IMR-90 (cell line): ENCODE measurements around the gene SMIM29. TPM values are rescaled to one million over a fixed set of nuclear protein-coding genes. Genes with fewer than 3 reads are reported as not detected.
A peak's percentile ranks its signal among the peaks of the same experiment; 100 is the strongest.

Experiments used
- ATAC-seq: fragments of 200-7000 bp; cut with Tn5 transposase; 2 replicates; pipeline ENCODE4 v1.9.1; 2020; ENCODE audit warnings: low read depth, mild to moderate bottlenecking, moderate library complexity
- BruUV-seq: library from RNA; stranded (reverse); fragments of 400-500 nt; replicated peaks from 2 replicates; lab custom pipeline; 2021; lab: Mats Ljungman, UMichigan
- CTCF ChIA-PET: fragments of 300-600 bp; formaldehyde crosslinking; extraction: SDS; loops from one replicate; lab custom pipeline; 2021; ENCODE audit warnings: antibody characterized with exemption; lab: Yijun Ruan, JAX
- POLR2A ChIA-PET: fragments of 300-600 bp; sonication (Branson Sonifier 250); formaldehyde crosslinking; loops from one replicate; lab custom pipeline; 2022; ENCODE audit warnings: antibody characterized with exemption; ENCODE audit not compliant: unreplicated experiment; lab: Charles Lee
- DNase-seq: peaks from one replicate; pipeline ENCODE4 v3.0.0; 2013
- H2AFZ ChIP-seq: replicated peaks from 2 replicates; pipeline ENCODE3; 2013; ENCODE audit warnings: low read length, mild to moderate bottlenecking; ENCODE audit not compliant: poor library complexity
- H2AK5ac ChIP-seq: 2 replicates; pipeline ENCODE4 v1.6.1; 2013; ENCODE audit warnings: low read depth, low read length, inconsistent platforms
- H2AK9ac ChIP-seq: replicated peaks from 2 replicates; pipeline ENCODE3; 2013; ENCODE audit warnings: mild to moderate bottlenecking, low read depth, low read length, moderate library complexity; ENCODE audit not compliant: poor library complexity
- H2BK120ac ChIP-seq: 2 replicates; pipeline ENCODE4 v1.6.1; 2013; ENCODE audit warnings: low read depth, low read length, inconsistent platforms
- H2BK15ac ChIP-seq: 3 replicates; pipeline ENCODE4 v1.6.1; 2013; ENCODE audit warnings: low read depth, low read length, inconsistent platforms
- H2BK20ac ChIP-seq: 2 replicates; pipeline ENCODE4 v1.6.1; 2013; ENCODE audit warnings: low read depth, mild to moderate bottlenecking, inconsistent platforms, low read length, moderate library complexity
- H2BK5ac ChIP-seq: 2 replicates; pipeline ENCODE4 v1.6.1; 2013; ENCODE audit warnings: mild to moderate bottlenecking, low read depth, low read length, inconsistent platforms; ENCODE audit not compliant: poor library complexity, severe bottlenecking
- H3K14ac ChIP-seq: replicated peaks from 2 replicates; pipeline ENCODE4 v1.6.1; 2013; ENCODE audit warnings: low read depth, low read length, inconsistent platforms
- H3K18ac ChIP-seq: 2 replicates; pipeline ENCODE4 v1.6.1; 2013; ENCODE audit warnings: low read depth, low read length, control low read depth
- H3K23ac ChIP-seq: 2 replicates; pipeline ENCODE4 v1.6.1; 2013; ENCODE audit warnings: low read depth, low read length, inconsistent platforms
- H3K27ac ChIP-seq: 2 replicates; pipeline ENCODE4 v1.5.1; 2013; ENCODE audit warnings: mild to moderate bottlenecking, control low read depth, low read length; ENCODE audit not compliant: insufficient read depth
- H3K27me3 ChIP-seq: 2 replicates; pipeline ENCODE4 v1.6.1; 2013; ENCODE audit warnings: low read length; ENCODE audit not compliant: control insufficient read depth, insufficient read depth
- H3K36me3 ChIP-seq: 2 replicates; pipeline ENCODE4 v1.6.1; 2013; ENCODE audit warnings: low read length, mixed read lengths; ENCODE audit not compliant: control insufficient read depth, insufficient read depth
- H3K4ac ChIP-seq: 2 replicates; pipeline ENCODE4 v1.6.1; 2013; ENCODE audit warnings: low read depth, low read length, inconsistent platforms
- H3K4me1 ChIP-seq: 2 replicates; pipeline ENCODE4 v1.6.1; 2013; ENCODE audit warnings: low read length, mixed read lengths; ENCODE audit not compliant: control insufficient read depth, insufficient read depth
- H3K4me2 ChIP-seq: 2 replicates; pipeline ENCODE4 v1.6.1; 2013; ENCODE audit warnings: low read depth, mild to moderate bottlenecking, control low read depth, low read length, moderate library complexity
- H3K4me3 ChIP-seq: 2 replicates; pipeline ENCODE4 v1.5.1; 2013; ENCODE audit warnings: low read depth, mild to moderate bottlenecking, control low read depth, low read length, moderate library complexity; ENCODE audit not compliant: insufficient read depth
- H3K56ac ChIP-seq: 2 replicates; pipeline ENCODE4 v1.6.1; 2013; ENCODE audit warnings: low read length, inconsistent platforms; ENCODE audit not compliant: insufficient read depth; ENCODE audit errors: extremely low read depth
- H3K79me1 ChIP-seq, 2 experiments: 2 replicates each; pipeline ENCODE4 v1.6.1; 2013; ENCODE audit warnings: low read length in 2 of 2, inconsistent platforms in 1 of 2, low read depth in 1 of 2
- H3K9ac ChIP-seq: 2 replicates; pipeline ENCODE4 v1.6.1; 2013; ENCODE audit warnings: low read depth, low read length, control low read depth
- H3K9me1 ChIP-seq: 2 replicates; pipeline ENCODE4 v1.6.1; 2013; ENCODE audit warnings: low read length, inconsistent platforms; ENCODE audit not compliant: insufficient read depth
- H3K9me3 ChIP-seq: 2 replicates; pipeline ENCODE4 v1.6.1; 2013; ENCODE audit warnings: low read length; ENCODE audit not compliant: control insufficient read depth, insufficient read depth
- H4K20me1 ChIP-seq: 2 replicates; pipeline ENCODE4 v1.6.1; 2013; ENCODE audit warnings: low read length, inconsistent platforms; ENCODE audit not compliant: insufficient read depth
- H4K5ac ChIP-seq: 2 replicates; pipeline ENCODE4 v1.6.1; 2013; ENCODE audit warnings: mild to moderate bottlenecking, low read depth, low read length, control low read depth
- H4K8ac ChIP-seq, 2 experiments: 2 replicates each; pipeline ENCODE4 v1.6.1; 2013; ENCODE audit warnings: low read depth in 2 of 2, low read length in 2 of 2, control low read depth in 1 of 2, inconsistent platforms in 1 of 2
- H4K91ac ChIP-seq: 2 replicates; pipeline ENCODE4 v1.6.1; 2013; ENCODE audit warnings: low read depth, low read length, inconsistent platforms; ENCODE audit not compliant: insufficient read depth
- BHLHE40 ChIP-seq: fragments of 150-350 bp; IDR thresholded peaks from 2 replicates; pipeline ENCODE4 v1.6.1; 2016; ENCODE audit warnings: mild to moderate bottlenecking, low read depth, low read length
- CTCF ChIP-seq: conservative IDR thresholded peaks from 2 replicates; pipeline ENCODE4 v1.5.1; 2012; ENCODE audit warnings: mild to moderate bottlenecking, low read depth, low read length, improper control_type of control experiment
- MAZ ChIP-seq: IDR thresholded peaks from 2 replicates; pipeline ENCODE4 v1.6.1; 2012; ENCODE audit warnings: low read depth, mild to moderate bottlenecking, low read length, improper control_type of control experiment, moderate library complexity, borderline replicate concordance
- MXI1 ChIP-seq: IDR thresholded peaks from 2 replicates; pipeline ENCODE4 v1.6.1; 2012; ENCODE audit warnings: low read depth, mild to moderate bottlenecking, low read length, moderate library complexity, borderline replicate concordance
- NFE2L2 ChIP-seq: fragments of 150-350 bp; IDR thresholded peaks from 2 replicates; pipeline ENCODE4 v1.6.1; 2016; ENCODE audit warnings: low read depth, mild to moderate bottlenecking, low read length
- RCOR1 ChIP-seq: IDR thresholded peaks from 2 replicates; pipeline ENCODE4 v1.6.1; 2012; ENCODE audit warnings: mild to moderate bottlenecking, low read length, improper control_type of control experiment; ENCODE audit not compliant: insufficient replicate concordance
- RFX5 ChIP-seq: IDR thresholded peaks from 2 replicates; pipeline ENCODE4 v1.8.0; 2012; ENCODE audit warnings: low read depth, mild to moderate bottlenecking, low read length, moderate library complexity
- SMC3 ChIP-seq: fragments of 150-350 bp; IDR thresholded peaks from 2 replicates; pipeline ENCODE4 v1.6.1; 2016; ENCODE audit warnings: low read depth, mild to moderate bottlenecking, antibody characterized with exemption, low read length, moderate library complexity
- USF2 ChIP-seq: fragments of 150-350 bp; IDR thresholded peaks from 2 replicates; pipeline ENCODE4 v1.6.1; 2017; ENCODE audit warnings: mild to moderate bottlenecking, antibody characterized with exemption, low read length, low read depth
- WGBS, 2 experiments: methylation state at CpG; one replicate each; pipeline versions ENCODE4 v1.1.5 to v1.1.7; 2013; ENCODE audit warnings: missing lambda C conversion rate in 2 of 2; ENCODE audit not compliant: insufficient read length in 1 of 2; ENCODE audit errors: extremely low coverage in 2 of 2; 5-methylcytosine and 5-hydroxymethylcytosine counted together
- dilution Hi-C: fragments of 300-500 bp; cut with HindIII; formaldehyde crosslinking; loops from one replicate; pipeline ENCODE4 v1.14.3; 2018; ENCODE audit warnings: low sequenced_read_pairs; ENCODE audit not compliant: unreplicated experiment
- in situ Hi-C: fragments of 300-500 bp; cut with MboI; formaldehyde crosslinking; loops from 3 replicates; pipeline ENCODE4 v1.14.3; 2019; ENCODE audit warnings: low sequenced_read_pairs, inconsistent platforms, mixed read lengths
- intact Hi-C: fragments of 100-400 bp; cut with micrococcal nuclease; formaldehyde crosslinking; loops from 2 replicates; pipeline ENCODE4 v1.10.0; 2022
- polyA plus RNA-seq, 3 experiments: library from polyadenylated mRNA; depleted of rRNA; stranded (reverse); fragments of >200 nt; gene quantifications; 2 replicates each; pipeline ENCODE4 v1.2.3, GENCODE V29; 2012; ENCODE audit warnings: low replicate concordance in 1 of 3
- total RNA-seq: library from RNA; depleted of rRNA; stranded (reverse); fragments of >200 nt; gene quantifications from 2 replicates; pipeline ENCODE4 v1.2.3, GENCODE V29; 2012

Gene SMIM29
- total and polyA plus RNA-seq, 2 of the 4 experiments (the other 2 are of a cell fraction): 8.4 to 28.9 TPM

- Histone ChIP-seq H3K18ac (no peak overlapping the region), H3K9me1 (0 out of 2 replicates have a peak, but pooled peaks cover 3% of the 10 kb centered on the region), H2BK15ac (peak overlapping the region; percentile 36; the same call in 1 of the 3 replicates), H3K4ac (peak overlapping the region; percentile 13; the same call in 1 of the 2 replicates), H4K20me1 (no peaks in the 10 kb centered on the region), H2AK5ac (peak overlapping the region; percentile 43; the same call in 1 of the 2 replicates), H3K14ac (no peak overlapping the region), H3K9me3 (no peaks in the 10 kb centered on the region), H2BK5ac (no peak overlapping the region), H3K56ac (no peak overlapping the region), H2AK9ac (peak overlapping the region; percentile 79), H4K91ac (no peak overlapping the region), H3K23ac (no peak overlapping the region), H4K8ac (no peak overlapping the region), H3K4me2 (no peak overlapping the region), H3K4me1 (no peaks in the 10 kb centered on the region), H3K9ac (no peak overlapping the region), H4K5ac (no peak overlapping the region), H3K27me3 (no peaks in the 10 kb centered on the region), H3K36me3 (no peaks in the 10 kb centered on the region), H2AFZ (peak overlapping the region; percentile 34), H2BK120ac (no peak overlapping the region), H3K4me3 (no peak overlapping the region), H2BK20ac (no peak overlapping the region; the same call in 1 of the 2 replicates), H3K27ac (no peak overlapping the region), H3K79me1 (no peaks in the 10 kb centered on the region)
- CTCF ChIA-PET: interaction anchor here (0.6 to 2.5 kb wide), 2 partner anchors 12 to 509 kb away, joined by 5 to 12 read pairs; no protein-coding TSS in a partner anchor
- in situ Hi-C loops (no loop called here), dilution Hi-C loops (no loop called here), intact Hi-C loops (no loop called here)
- DNase-seq (no peak), ATAC-seq (no peak)
- POLR2A ChIA-PET: no interaction called here
- TF ChIP-seq SMC3 (no peak), NFE2L2 (no peak), MAZ (no peak), CTCF (no peak), RFX5 (no peak), MXI1 (no peak), BHLHE40 (no peak), USF2 (no peak), RCOR1 (no peak)
- 62% methylated on average over 3 of the region's 4 CpGs; no CpG with 5 or more reads in 1 of the 2 experiments for WGBS, 2 experiments
- BruUV-seq: no TSS peak
Observed at GRCh38 chr6:34207695-34208443, 40.9 kb downstream of the SMIM29 start.
